GM21825 (cell line): ENCODE measurements around the gene MCFD2.
A peak's percentile ranks its signal among the peaks of the same experiment; 100 is the strongest.

Experiments
- ATAC-seq: cut with Tn5 transposase; IDR thresholded peaks from one replicate; pipeline ENCODE4 v1.9.1; 2021; ENCODE audit warnings: mild to moderate bottlenecking, moderate library complexity; ENCODE audit not compliant: unreplicated experiment

Gene MCFD2

GRCh38 chr2:46939626-46940359, 24.2 kb upstream of the MCFD2 start:
- no peak for ATAC-seq

DNA sequence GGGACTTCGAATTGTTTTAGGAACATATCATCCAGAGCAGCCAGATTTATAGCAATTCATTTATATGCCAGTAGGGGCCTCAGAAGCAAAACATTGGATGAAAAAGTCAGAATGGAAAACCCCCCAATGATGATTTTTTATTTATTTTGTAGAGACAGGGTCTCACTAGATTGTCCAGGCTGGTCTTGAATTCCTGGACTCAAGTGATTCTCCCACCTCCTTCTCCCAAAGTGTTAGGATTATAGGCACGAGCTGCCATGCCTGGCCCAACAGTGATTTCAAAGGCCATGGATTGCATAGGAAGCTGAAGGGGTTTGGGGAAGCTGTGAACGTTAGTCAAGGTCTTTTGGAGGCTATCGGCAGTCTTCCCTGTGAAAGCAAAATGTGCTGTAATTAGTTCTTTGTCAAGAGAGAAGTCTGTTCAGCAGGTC, 21.9 kb upstream of the MCFD2 start:
- ATAC-seq = no peak

DNA sequence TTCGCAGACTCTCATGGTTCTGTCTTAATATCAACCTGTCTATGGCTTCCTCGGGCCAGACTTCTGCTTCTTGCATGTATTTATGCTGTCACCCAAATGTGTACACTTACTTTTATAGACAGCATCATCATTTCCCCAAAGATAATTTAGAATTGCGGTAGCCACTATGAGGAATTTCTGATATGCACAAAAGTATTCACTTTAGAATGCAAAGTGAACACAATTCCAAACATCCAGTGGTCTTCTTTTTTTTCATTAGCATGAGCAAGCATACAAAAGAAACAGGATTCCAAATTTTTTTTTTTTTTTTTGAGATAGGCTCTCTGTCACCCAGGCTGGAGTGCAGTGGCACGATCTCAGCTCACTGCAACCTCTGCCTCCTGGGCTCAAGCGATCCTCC, 21.0 kb upstream of the MCFD2 start:
- no peak for ATAC-seq

- no peak for ATAC-seq
Measured at GRCh38 chr2:46935071-46935470, 19.5 kb upstream of the MCFD2 start.

DNA sequence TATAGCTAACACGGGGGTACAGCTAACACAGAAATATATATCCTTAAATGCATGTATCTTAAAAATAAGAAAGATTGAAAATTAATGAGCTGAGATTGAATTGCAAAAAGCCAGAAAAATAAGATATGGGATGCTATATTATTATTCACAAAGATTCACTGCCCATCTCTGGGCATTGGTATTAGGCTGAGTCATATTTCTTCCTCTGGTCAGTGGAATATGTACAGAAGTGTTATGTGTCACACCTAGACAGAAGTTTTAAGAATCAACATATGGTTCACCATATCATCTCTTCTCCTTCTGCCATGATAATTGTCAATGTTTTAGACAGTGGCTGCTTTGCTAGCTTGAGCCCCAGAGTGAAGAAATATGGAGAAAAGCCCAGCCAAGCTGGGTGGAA, 14.0 kb upstream of the MCFD2 start:
- ATAC-seq = no peak

DNA sequence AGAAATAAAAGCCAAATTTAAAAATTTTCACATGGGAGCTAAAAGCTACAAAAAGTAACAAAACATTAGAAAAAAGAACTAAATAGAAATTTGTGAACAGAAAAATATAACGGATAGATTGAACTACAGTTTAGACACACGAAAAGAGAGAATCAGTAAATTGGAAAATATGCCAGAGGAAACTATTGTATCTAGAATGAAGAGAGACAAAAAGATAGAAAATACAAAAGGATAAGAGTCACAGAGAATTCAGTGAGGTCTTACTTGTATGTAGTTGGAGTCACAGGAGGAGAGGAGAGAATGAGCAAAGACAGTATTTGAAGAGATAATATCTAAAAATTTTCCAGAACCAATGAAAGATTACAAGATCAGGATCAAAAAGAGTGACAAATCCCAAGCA, 11.3 kb upstream of the MCFD2 start:
- no peak for ATAC-seq

DNA sequence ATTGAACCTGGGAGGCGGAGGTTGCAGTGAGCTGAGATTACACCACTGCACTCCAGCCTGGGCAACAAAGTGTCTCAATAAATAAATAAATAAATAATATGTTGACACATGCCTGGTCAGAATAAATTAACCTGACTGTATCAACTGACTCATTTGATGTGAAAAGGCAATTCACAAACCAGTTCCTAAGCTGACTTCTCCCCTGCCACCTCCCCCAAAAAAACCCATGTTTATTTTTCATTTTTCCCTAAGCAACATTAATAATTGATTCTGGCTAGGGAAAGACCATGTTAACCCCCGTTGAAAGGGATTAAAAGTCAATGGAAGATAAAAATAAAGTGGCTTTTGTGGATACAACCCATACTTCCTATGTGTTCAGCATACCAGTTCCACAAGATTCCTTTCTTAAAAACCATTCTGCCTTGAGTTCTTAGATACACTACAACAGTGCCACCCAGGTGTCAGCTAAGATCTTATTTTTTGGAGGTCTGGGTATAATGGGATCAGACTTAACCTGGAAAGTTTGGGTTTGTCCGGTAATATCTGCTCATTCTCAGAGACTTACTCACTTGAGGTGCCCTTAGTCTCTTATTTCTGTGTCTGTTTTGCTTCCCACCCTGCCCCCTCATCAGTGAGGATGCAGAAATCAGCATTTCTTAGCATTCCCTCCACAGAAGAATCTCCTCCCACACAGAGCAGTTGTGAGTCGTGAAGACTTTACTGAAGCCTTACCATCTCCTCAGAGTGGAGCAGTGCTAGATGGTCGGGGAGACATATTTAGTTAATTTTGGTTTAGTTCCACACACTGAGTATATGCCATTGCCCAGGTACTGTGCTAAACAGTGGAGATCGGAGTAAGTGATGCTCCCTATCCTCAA, 10.1 kb upstream of the MCFD2 start:
- ATAC-seq = no peak

DNA sequence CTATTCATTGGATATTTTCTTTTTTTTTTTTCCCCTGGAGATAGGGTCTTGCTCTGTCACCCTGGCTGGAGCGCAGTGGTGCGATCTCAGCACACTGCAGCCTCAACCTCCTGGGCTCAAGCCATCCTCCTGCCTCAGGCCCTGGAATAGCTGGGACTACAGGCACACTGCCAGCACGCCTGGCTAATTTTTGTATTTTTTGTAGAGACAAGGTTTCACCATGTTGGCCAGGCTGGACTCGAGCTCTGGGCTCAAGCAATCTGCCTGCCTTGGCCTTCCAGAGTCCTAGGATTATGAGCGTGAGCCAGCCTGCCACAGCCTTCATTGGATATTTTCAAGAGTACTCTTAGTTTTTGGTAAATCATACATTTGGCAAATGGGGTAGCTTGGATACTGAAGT, 9.0 kb upstream of the MCFD2 start:
- no peak for ATAC-seq

- ATAC-seq = no peak
Measured at GRCh38 chr2:46924038-46924437, 8.4 kb upstream of the MCFD2 start.

DNA sequence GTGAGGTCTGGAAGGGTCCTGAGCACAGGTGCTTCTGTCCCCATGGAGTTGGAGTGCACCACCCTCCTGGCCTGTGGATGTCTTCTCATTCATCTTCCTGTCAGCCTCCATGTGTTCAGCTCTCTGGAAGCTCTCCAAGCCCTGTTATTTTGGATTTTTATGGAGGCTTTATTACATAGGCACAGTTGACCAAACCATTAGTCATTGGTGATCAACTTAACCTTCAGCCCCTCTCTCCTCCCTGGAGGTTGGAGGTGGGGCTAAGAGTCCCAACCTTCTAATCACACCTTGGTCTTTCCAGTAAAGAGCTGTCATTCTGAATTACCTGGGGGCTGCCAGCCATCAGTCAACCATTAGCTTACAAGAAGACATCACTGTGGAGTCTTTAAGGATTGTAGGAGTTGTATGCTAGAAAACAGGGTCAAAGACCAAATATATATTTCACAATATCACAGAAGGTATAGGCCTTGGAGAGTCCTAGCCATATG, 7.5 kb upstream of the MCFD2 start:
- no peak for ATAC-seq

DNA sequence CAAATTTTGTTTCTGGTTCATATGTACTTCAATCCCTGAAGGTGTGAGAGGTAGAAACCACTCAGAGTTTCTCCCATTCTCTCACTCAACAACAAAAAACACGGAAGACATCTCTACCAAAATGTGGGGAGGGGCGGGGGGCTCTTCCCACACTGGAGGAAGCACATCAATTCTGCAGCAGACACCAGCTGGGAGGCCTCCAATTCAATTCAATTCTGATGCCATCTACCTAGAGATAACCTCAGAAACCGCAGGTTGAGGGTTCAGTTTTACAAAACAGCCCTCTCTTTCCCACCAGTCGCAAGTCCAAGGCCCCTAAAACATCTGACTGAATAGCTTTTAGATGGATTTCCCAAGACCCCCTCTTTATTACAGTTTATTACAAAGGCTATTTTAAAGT, 7.0 kb upstream of the MCFD2 start:
- ATAC-seq = no peak

DNA sequence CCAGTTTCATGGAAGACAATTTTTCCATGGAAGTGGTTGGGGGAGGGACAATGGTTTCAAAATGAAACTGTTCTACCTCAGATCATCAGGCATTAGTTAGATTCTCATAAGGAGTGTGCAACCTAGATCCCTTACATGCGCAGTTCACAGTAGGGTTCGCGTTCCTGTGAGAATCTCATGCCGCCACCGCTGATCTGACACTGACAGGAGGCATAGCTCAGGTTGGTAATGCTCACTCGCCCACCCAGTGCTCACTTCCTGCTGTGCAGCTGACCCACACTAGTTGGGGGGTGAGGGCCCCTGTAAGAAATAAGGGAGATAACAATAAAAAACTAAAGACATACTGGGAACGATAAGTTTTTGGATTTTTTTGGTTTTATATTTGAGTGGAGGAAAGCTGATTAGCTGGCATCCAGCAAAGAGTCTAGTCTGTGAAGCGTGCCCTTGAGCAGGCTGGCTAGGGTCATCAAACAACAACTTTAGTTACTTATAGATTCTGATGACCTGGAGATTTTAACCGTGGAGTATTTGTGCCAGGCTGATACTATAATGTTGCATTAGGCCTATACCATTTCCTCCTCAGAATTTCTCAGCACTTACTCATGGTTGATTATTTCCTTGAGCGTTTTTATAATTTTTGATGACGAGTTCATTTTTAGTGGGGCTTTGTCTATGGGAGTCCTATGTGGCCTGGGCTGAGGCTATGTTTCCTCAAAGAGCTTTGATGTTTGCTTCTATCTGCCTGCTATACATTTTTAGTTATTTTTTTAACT, 6.3 kb upstream of the MCFD2 start:
- ATAC-seq = no peak

DNA sequence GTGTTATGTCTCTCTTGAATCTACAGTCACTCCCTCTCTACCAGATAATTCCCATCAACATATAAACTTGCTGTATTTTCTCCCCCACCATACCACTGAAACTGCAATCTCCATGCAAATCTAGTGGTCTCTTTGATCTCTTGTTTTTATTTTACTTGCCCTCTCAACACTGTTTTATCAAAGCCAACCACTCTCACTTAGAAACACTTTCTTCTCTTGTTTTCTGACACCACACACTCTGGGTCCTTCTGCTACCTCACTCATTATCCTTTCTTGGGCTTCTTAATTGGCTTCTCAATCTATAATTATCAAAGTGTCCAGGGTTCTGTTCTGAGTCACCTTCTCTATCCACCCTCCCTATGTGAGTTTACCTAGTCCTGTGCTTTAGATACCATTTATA, 2.0 kb upstream of the MCFD2 start:
- no peak for ATAC-seq

GRCh38 chr2:46915811-46916630, 415 bp upstream of the MCFD2 start:
- ATAC-seq = peak; percentile 77

- ATAC-seq = no peak
Measured at GRCh38 chr2:46914578-46915230, 902 bp downstream of the MCFD2 start.

GRCh38 chr2:46913471-46914381, 1.9 kb downstream of the MCFD2 start:
- no peak for ATAC-seq

DNA sequence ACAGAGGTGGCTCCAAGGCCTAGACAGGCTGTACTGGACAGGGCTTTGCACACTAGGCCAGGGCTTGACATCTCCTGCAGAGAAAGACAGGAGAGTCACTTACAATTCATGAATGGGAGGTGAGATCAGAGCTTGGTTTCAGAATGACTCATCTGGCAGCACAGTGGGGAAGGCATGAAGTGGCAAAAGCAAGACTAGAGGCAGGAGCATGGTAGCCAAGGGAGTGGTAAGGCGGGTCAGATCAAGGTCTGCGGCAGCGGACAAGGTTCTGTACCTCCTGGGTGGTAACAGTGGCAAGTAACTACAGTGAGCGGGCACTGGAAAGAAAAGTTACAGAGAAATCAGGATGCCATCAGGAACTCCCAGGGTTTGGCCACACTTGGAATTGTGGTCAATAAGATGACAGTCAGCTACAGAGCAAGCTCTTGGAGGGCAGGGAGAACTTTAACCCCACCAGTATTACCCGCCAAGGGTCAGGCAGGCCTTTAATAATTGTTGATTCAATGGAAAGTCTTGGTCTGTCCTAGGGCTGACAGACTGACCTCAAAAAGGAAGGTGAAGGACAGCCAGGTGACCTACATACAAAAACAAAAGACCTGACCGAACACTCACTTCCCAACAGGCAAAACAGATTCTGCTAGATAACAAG, 5.7 kb downstream of the MCFD2 start:
- ATAC-seq = peak; percentile 72

GRCh38 chr2:46909150-46909549, 6.5 kb downstream of the MCFD2 start:
- ATAC-seq = no peak
